ENCODE results near the gene PPP1R18. TPM values are rescaled to one million over a fixed set of nuclear protein-coding genes. Genes with fewer than 3 reads are reported as not detected.
"Not testable (repeated sequence)": the region's sequence is repeated elsewhere in the genome, so short reads cannot be mapped to it uniquely, and the experiment has no call there.

PPP1R18 gene
- total RNA-seq, 1 experiment from 2014 or later: 83.9 TPM

GRCh38 chr6:30666300-30666699, 20.1 kb downstream of the PPP1R18 start:
- DNase-seq (ENCODE audit: low read depth): not testable (repeated sequence)

- DNase-seq (ENCODE audit: low read depth): no peak
These were observed 21.3 kb downstream of the PPP1R18 start for GRCh38 chr6:30664994-30665767.

GRCh38 chr6:30657922-30658321, 28.5 kb downstream of the PPP1R18 start:
- not testable (repeated sequence) for DNase-seq (ENCODE audit: low read depth)

- DNase-seq (ENCODE audit: low read depth): no peak
These were observed 29.0 kb downstream of the PPP1R18 start for GRCh38 chr6:30657454-30657853.

- DNase-seq (ENCODE audit: low read depth): no peak
These were observed 29.9 kb downstream of the PPP1R18 start for GRCh38 chr6:30656513-30656912.

- DNase-seq (ENCODE audit: low read depth): no peak
These were observed 30.7 kb downstream of the PPP1R18 start for GRCh38 chr6:30655743-30656094.

- DNase-seq (ENCODE audit: low read depth): no peak
These were observed 31.4 kb downstream of the PPP1R18 start for GRCh38 chr6:30654798-30655742.

GRCh38 chr6:30651143-30651542, 35.3 kb downstream of the PPP1R18 start:
- no peak for DNase-seq (ENCODE audit: low read depth)

- peak; percentile 68 for DNase-seq (ENCODE audit: low read depth)
These were observed 39.0 kb downstream of the PPP1R18 start for GRCh38 chr6:30647242-30648116.

- DNase-seq (ENCODE audit: low read depth): peak; percentile 89
These were observed 39.8 kb downstream of the PPP1R18 start, which contains the start of gene C6orf136 for GRCh38 chr6:30646450-30647241. C6orf136 (plus strand) TSS chr6:30647133; CDS start chr6:30647232, 99 bp downstream.

GRCh38 chr6:30645989-30646388, 40.5 kb downstream of the PPP1R18 start:
- no peak for DNase-seq (ENCODE audit: low read depth)

GRCh38 chr6:30644769-30645168, 41.7 kb downstream of the PPP1R18 start:
- DNase-seq (ENCODE audit: low read depth): no peak

GRCh38 chr6:30643656-30644055, 42.8 kb downstream of the PPP1R18 start:
- DNase-seq (ENCODE audit: low read depth): no peak

GRCh38 chr6:30641048-30641447, 45.4 kb downstream of the PPP1R18 start:
- no peak for DNase-seq (ENCODE audit: low read depth)

GRCh38 chr6:30640481-30640880, 46.0 kb downstream of the PPP1R18 start:
- no peak for DNase-seq (ENCODE audit: low read depth)

- DNase-seq (ENCODE audit: low read depth): no peak
These were observed 50.6 kb downstream of the PPP1R18 start for GRCh38 chr6:30635834-30636233.

GRCh38 chr6:30626484-30627366, 59.7 kb downstream of the PPP1R18 start, which contains the start of gene ATAT1:
ATAT1 (plus strand) TSS chr6:30626874.
- DNase-seq (ENCODE audit: low read depth): peak; percentile 84
